ENCODE measurements around the gene PAX5.

PAX5 gene

GRCh38 chr9:36837431-36838405, 196.3 kb downstream of the PAX5 start:
- no peak for DNase-seq (ENCODE audit: low read depth)
- no peak for TF ChIP-seq CTCF (IDR thresholded peaks at IDR 0.05; ENCODE audit: insufficient read depth, low read depth, low read length, missing control alignments)
- H3K4me3 ChIP-seq (ENCODE audit: low read depth, low read length), result no peak overlapping the region

GRCh38 chr9:36836486-36836885, 197.6 kb downstream of the PAX5 start:
- no peak overlapping the region for H3K4me3 ChIP-seq (ENCODE audit: low read depth, low read length)
- no peak for DNase-seq (ENCODE audit: low read depth)
- no peak for TF ChIP-seq CTCF (IDR thresholded peaks at IDR 0.05; ENCODE audit: insufficient read depth, low read depth, low read length, missing control alignments)

- no peak for DNase-seq (ENCODE audit: low read depth)
- H3K4me3 ChIP-seq (ENCODE audit: low read depth, low read length), result no peak overlapping the region
- TF ChIP-seq CTCF (IDR thresholded peaks at IDR 0.05; ENCODE audit: insufficient read depth, low read depth, low read length, missing control alignments), result no peak
Observed at GRCh38 chr9:36835271-36835996, 198.6 kb downstream of the PAX5 start.

- no peak for DNase-seq (ENCODE audit: low read depth)
- TF ChIP-seq CTCF (IDR thresholded peaks at IDR 0.05; ENCODE audit: insufficient read depth, low read depth, low read length, missing control alignments), result no peak
- H3K4me3 ChIP-seq (ENCODE audit: low read depth, low read length), result no peak overlapping the region
Observed at GRCh38 chr9:36834736-36835135, 199.3 kb downstream of the PAX5 start.

GRCh38 chr9:36833954-36834353, 200.1 kb downstream of the PAX5 start:
- no peak for TF ChIP-seq CTCF (IDR thresholded peaks at IDR 0.05; ENCODE audit: insufficient read depth, low read depth, low read length, missing control alignments)
- DNase-seq (ENCODE audit: low read depth), result no peak

GRCh38 chr9:36832164-36832795, 201.8 kb downstream of the PAX5 start:
- H3K4me3 ChIP-seq (ENCODE audit: low read depth, low read length), result no peak overlapping the region
- DNase-seq (ENCODE audit: low read depth), result no peak
- TF ChIP-seq CTCF (IDR thresholded peaks at IDR 0.05; ENCODE audit: insufficient read depth, low read depth, low read length, missing control alignments), result no peak

More at GRCh38 chr9:36833954-36834353, 200.1 kb downstream of the PAX5 start:
- no peak overlapping the region for H3K4me3 ChIP-seq (ENCODE audit: low read depth, low read length)
